Measurements from ENCODE around the gene TTC21A. TPM values are rescaled to one million over a fixed set of nuclear protein-coding genes. Genes with fewer than 3 reads are reported as not detected.

The TTC21A gene
- total and polyA plus RNA-seq, 10 of the 15 experiments (the other 5 are each of a cell fraction or from before 2014, with no cell fraction given), result 0.62 to 3.2 (median 1.2) TPM

DNA sequence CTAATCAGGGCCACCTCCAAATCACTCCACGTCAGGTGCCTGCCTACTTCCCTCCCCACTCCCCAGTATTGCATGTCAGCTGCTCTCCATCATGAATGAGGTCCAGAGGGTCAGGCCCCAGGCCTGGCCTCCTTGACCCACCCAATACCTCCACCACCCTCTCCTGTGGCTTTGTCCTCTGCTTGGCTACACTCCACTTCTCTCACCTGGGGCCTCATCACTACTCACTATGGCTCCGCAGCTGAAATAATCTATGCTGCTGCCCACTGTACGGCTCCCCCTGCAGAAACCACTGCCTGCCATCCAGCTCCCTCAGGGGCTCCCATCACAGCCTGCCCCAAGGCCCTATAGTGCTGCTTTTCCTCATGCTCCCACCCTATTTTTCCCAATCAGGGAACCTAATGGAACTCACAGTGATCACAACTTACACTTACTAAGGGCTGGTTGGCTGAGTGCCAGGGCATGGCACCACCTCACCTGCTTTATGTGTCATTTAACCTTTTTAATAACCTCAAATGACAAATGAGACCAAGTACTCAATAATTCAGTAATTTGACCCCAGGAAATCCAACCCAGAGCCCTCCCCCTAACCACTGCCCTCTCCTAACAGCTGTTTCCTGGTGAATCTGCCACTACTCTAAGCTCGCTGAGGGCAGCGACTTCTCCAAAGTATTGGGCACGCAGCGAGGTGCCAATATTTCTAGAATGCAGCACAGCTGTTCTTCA lies 2.4 kb upstream of the TTC21A start:
- no peak for DNase-seq (ENCODE audit: low read depth, low spot score)
- ChIA-PET SMC1A (ENCODE audit: uncharacterized antibody, unreplicated experiment) (interaction anchor here (0.6 to 2.9 kb wide), 12 partner anchors 16 to 187 kb away, joined by 3 to 8 read pairs (median 4); no protein-coding TSS in a partner anchor), CTCF (interaction anchor here (0.7 to 5.6 kb wide), 14 partner anchors 12 to 273 kb away, joined by 3 to 39 read pairs (median 5); no protein-coding TSS in a partner anchor), POLR2A (interaction anchor here (0.7 to 0.8 kb wide), 2 partner anchors 48 to 183 kb away, joined by 3 read pairs; no protein-coding TSS in a partner anchor), RAD21 (ENCODE audit: unreplicated experiment) (interaction anchor here (1.1 to 1.7 kb wide), 4 partner anchors 22 to 183 kb away, joined by 3 to 6 read pairs (median 3); no protein-coding TSS in a partner anchor)
- ATAC-seq, result no peak
- TF ChIP-seq PAX5 (IDR thresholded peaks at IDR 0.05; ENCODE audit: borderline replicate concordance, low read depth, low read length) (no peak), FOXM1 (IDR thresholded peaks at IDR 0.05; ENCODE audit: low read depth, low read length) (no peak)
- TF ChIP-seq, protein P1, sequence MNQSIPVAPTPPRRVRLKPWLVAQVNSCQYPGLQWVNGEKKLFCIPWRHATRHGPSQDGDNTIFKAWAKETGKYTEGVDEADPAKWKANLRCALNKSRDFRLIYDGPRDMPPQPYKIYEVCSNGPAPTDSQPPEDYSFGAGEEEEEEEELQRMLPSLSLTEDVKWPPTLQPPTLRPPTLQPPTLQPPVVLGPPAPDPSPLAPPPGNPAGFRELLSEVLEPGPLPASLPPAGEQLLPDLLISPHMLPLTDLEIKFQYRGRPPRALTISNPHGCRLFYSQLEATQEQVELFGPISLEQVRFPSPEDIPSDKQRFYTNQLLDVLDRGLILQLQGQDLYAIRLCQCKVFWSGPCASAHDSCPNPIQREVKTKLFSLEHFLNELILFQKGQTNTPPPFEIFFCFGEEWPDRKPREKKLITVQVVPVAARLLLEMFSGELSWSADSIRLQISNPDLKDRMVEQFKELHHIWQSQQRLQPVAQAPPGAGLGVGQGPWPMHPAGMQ (IDR thresholded peaks at IDR 0.05; ENCODE audit: borderline replicate concordance), result no peak
- in situ Hi-C loops (cut with MboI), result loop anchor here (5.0 kb wide), 1 partner anchor 177 kb away; the partner anchor contains the start of gene CX3CR1
- Histone ChIP-seq H4K20me1 (ENCODE audit: control insufficient read depth, insufficient read depth) (no peaks in the 10 kb centered on the region; the same call in 1 of the 2 replicates), H3K4me1 (ENCODE audit: control insufficient read depth, insufficient read depth, low read length) (peaks cover 27% of the 10 kb centered on the region), H3K9me3 (replicated peaks; ENCODE audit: control insufficient read depth, insufficient read depth, low read length) (no peaks in the 10 kb centered on the region), H3K79me2 (ENCODE audit: control insufficient read depth, insufficient read depth, low read length) (peaks cover 14% of the 10 kb centered on the region), H3K36me3 (ENCODE audit: control insufficient read depth in 2 of 2, insufficient read depth in 2 of 2, low read length in 1 of 2) (peaks cover 0 to 4% of the 10 kb centered on the region in 2 experiments; a peak in 3 of 4 replicates), H3K9ac (ENCODE audit: control insufficient read depth, insufficient read depth, low read length) (no peak overlapping the region; the same call in 1 of the 2 replicates), H3K4me2 (ENCODE audit: control insufficient read depth, insufficient read depth) (no peak overlapping the region), H2AFZ (ENCODE audit: control insufficient read depth, low read depth, low read length) (no peak overlapping the region), H3K27ac (ENCODE audit: control insufficient read depth, insufficient read depth) (no peak overlapping the region), H3K27me3 (replicated peaks in 1 of 2; ENCODE audit: control insufficient read depth in 2 of 2, insufficient read depth in 2 of 2, low read length in 1 of 2) (no peaks in the 10 kb centered on the region), H3K4me3 (no peak overlapping the region)
- FAIRE-seq, result no peak
- BruUV-seq (replicated peaks), result no TSS peak
- intact Hi-C loops (cut with micrococcal nuclease; ENCODE audit: unreplicated experiment), result no loop called here
- WGBS (ENCODE audit: insufficient coverage, insufficient replicate concordance, low lambda C conversion rate, missing lambda C conversion rate), result 85% methylated on average over 7 of the region's 7 CpGs
